GM10266 (cell line): ENCODE results near the gene CSN1S1.

Source experiments
- DNase-seq: peaks from one replicate; pipeline ENCODE4 v3.0.0; 2012; ENCODE audit errors: extremely low spot score
- CTCF ChIP-seq: IDR thresholded peaks from 2 replicates; pipeline ENCODE4 v1.5.1; 2012; ENCODE audit warnings: mild to moderate bottlenecking, low read depth; ENCODE audit not compliant: control insufficient read depth, insufficient read depth; ENCODE audit errors: missing control alignments

Gene CSN1S1

GRCh38 chr4:69951602-69952001, 20.7 kb downstream of the CSN1S1 start:
- TF ChIP-seq CTCF = no peak
- DNase-seq = no peak

- no peak for TF ChIP-seq CTCF
- no peak for DNase-seq
Measured at GRCh38 chr4:69957209-69957608, 26.3 kb downstream of the CSN1S1 start.

- TF ChIP-seq CTCF = no peak
- no peak for DNase-seq
Measured at GRCh38 chr4:69965628-69966027, 34.8 kb downstream of the CSN1S1 start, which contains the start of gene CSN2. Gene CSN2, minus strand, starts transcription at chr4:69965728. Its CDS starts 4,733 bp downstream, at chr4:69960995.

GRCh38 chr4:69970071-69970470, 39.2 kb downstream of the CSN1S1 start:
- DNase-seq = no peak
- no peak for TF ChIP-seq CTCF

GRCh38 chr4:69974631-69975030, 43.8 kb downstream of the CSN1S1 start:
- no peak for DNase-seq
- no peak for TF ChIP-seq CTCF

- no peak for TF ChIP-seq CTCF
- DNase-seq = no peak
Measured at GRCh38 chr4:69977582-69977981, 46.7 kb downstream of the CSN1S1 start.

GRCh38 chr4:69984030-69984443, 53.2 kb downstream of the CSN1S1 start:
- DNase-seq = no peak
- no peak for TF ChIP-seq CTCF
